K562 (cell line): ENCODE measurements around the gene ST6GALNAC5. TPM values are rescaled to one million over a fixed set of nuclear protein-coding genes. Genes with fewer than 3 reads are reported as not detected.

Experiments used
- U2AF2 ChIP-seq: fragments of 200-400 bp; formaldehyde crosslinking; optimal IDR thresholded peaks from 2 replicates; pipeline ENCODE3; 2017; ENCODE audit warnings: low read depth, mild to moderate bottlenecking, low read length
- polyA plus RNA-seq, 8 experiments: library from polyadenylated mRNA; depleted of rRNA in 4 of 8; stranded (reverse) in 5 of 8; unstranded in 3 of 8; fragments of >200 nt; fragmentation: Nextera tagmentation in 2 of 8; fragmentation: Illumina TruSeq in 1 of 8; extraction: Ambion mirVana in 2 of 8; extraction: Trizol in 1 of 8; gene quantifications; 2 replicates each; pipeline versions ENCODE4 v1.2.1 to v1.2.3, GENCODE V29; 2011 to 2014; ENCODE audit warnings: inconsistent platforms in 1 of 8, missing spikeins in 1 of 8
- total RNA-seq, 7 experiments: library from RNA; depleted of rRNA in 6 of 7; stranded (reverse); fragments of >200 nt in 6 of 7; fragmentation: Illumina TruSeq in 2 of 7; extraction: Trizol in 2 of 7; gene quantifications; 2 replicates each; pipeline versions ENCODE4 v1.2.1 to v1.2.3, GENCODE V29; 2011 to 2021; ENCODE audit warnings: low replicate concordance in 1 of 7
- TF ChIP-seq, protein P1 (sequence below): fragments of 450-650 bp; formaldehyde crosslinking; IDR thresholded peaks from 2 replicates; pipeline ENCODE4 v1.4.0; 2022; ENCODE audit warnings: missing genetic modification characterization
- TF ChIP-seq, protein P2 (sequence below): fragments of 250-450 bp; sonication (Bioruptor Pico); IDR thresholded peaks from 2 replicates; pipeline ENCODE4 v1.8.0; 2022; ENCODE audit warnings: inconsistent platforms, mild to moderate bottlenecking, moderate library complexity, borderline replicate concordance
- TF ChIP-seq, protein P3 (sequence below), 2 experiments: fragments of 450-650 bp; IDR thresholded peaks; 2 replicates each; pipeline ENCODE4 v1.6.1; 2018; ENCODE audit warnings: mild to moderate bottlenecking in 2 of 2, low read depth in 1 of 2; ENCODE audit not compliant: partially characterized antibody in 2 of 2

ST6GALNAC5 gene
- total and polyA plus RNA-seq, 9 of the 15 experiments (the other 6 are each of a cell fraction or from before 2014, with no cell fraction given) = 0.04 to 0.14 TPM; not detected in 7

- TF ChIP-seq, protein P1, sequence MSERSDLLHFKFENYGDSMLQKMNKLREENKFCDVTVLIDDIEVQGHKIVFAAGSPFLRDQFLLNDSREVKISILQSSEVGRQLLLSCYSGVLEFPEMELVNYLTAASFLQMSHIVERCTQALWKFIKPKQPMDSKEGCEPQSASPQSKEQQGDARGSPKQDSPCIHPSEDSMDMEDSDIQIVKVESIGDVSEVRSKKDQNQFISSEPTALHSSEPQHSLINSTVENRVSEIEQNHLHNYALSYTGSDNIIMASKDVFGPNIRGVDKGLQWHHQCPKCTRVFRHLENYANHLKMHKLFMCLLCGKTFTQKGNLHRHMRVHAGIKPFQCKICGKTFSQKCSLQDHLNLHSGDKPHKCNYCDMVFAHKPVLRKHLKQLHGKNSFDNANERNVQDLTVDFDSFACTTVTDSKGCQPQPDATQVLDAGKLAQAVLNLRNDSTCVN (CRISPR knock-in tag) = no peak
- TF ChIP-seq, protein P2, sequence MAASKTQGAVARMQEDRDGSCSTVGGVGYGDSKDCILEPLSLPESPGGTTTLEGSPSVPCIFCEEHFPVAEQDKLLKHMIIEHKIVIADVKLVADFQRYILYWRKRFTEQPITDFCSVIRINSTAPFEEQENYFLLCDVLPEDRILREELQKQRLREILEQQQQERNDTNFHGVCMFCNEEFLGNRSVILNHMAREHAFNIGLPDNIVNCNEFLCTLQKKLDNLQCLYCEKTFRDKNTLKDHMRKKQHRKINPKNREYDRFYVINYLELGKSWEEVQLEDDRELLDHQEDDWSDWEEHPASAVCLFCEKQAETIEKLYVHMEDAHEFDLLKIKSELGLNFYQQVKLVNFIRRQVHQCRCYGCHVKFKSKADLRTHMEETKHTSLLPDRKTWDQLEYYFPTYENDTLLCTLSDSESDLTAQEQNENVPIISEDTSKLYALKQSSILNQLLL (CRISPR knock-in tag) = no peak
- TF ChIP-seq U2AF2 = no peak
- TF ChIP-seq, protein P3, sequence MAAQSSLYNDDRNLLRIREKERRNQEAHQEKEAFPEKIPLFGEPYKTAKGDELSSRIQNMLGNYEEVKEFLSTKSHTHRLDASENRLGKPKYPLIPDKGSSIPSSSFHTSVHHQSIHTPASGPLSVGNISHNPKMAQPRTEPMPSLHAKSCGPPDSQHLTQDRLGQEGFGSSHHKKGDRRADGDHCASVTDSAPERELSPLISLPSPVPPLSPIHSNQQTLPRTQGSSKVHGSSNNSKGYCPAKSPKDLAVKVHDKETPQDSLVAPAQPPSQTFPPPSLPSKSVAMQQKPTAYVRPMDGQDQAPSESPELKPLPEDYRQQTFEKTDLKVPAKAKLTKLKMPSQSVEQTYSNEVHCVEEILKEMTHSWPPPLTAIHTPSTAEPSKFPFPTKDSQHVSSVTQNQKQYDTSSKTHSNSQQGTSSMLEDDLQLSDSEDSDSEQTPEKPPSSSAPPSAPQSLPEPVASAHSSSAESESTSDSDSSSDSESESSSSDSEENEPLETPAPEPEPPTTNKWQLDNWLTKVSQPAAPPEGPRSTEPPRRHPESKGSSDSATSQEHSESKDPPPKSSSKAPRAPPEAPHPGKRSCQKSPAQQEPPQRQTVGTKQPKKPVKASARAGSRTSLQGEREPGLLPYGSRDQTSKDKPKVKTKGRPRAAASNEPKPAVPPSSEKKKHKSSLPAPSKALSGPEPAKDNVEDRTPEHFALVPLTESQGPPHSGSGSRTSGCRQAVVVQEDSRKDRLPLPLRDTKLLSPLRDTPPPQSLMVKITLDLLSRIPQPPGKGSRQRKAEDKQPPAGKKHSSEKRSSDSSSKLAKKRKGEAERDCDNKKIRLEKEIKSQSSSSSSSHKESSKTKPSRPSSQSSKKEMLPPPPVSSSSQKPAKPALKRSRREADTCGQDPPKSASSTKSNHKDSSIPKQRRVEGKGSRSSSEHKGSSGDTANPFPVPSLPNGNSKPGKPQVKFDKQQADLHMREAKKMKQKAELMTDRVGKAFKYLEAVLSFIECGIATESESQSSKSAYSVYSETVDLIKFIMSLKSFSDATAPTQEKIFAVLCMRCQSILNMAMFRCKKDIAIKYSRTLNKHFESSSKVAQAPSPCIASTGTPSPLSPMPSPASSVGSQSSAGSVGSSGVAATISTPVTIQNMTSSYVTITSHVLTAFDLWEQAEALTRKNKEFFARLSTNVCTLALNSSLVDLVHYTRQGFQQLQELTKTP (IDR thresholded peaks at IDR 0.05; ENCODE audit: low read depth in 1 of 2, partially characterized antibody in 2 of 2) = no peak
- TF ChIP-seq, all 486 proteins: peak for 0
Observed at GRCh38 chr1:76871355-76871974, 4.2 kb downstream of the ST6GALNAC5 start (continued).
